GM12878 (cell line): ENCODE data around the gene MYO16. TPM values are rescaled to one million over a fixed set of nuclear protein-coding genes. Genes with fewer than 3 reads are reported as not detected.

ENCODE experiments used
- ATAC-seq: fragments of 200-7000 bp; cut with Tn5 transposase; 3 replicates; pipeline ENCODE4 v1.9.1; 2020; ENCODE audit warnings: mild to moderate bottlenecking, moderate library complexity
- BruUV-seq: library from RNA; stranded (reverse); fragments of 400-500 nt; replicated peaks from 2 replicates; lab custom pipeline; 2021; lab: Mats Ljungman, UMichigan
- CTCF ChIA-PET: fragments of 300-600 bp; sonication (Branson Sonifier 250); formaldehyde crosslinking; extraction: SDS; loops from one replicate; lab custom pipeline; 2021; ENCODE audit warnings: inconsistent platforms; lab: Yijun Ruan, JAX
- POLR2A ChIA-PET: fragments of 350-600 bp; formaldehyde crosslinking; extraction: SDS; loops from one replicate; lab custom pipeline; 2021; ENCODE audit warnings: inconsistent platforms; lab: Charles Lee
- RAD21 ChIA-PET: fragments of 300-600 bp; sonication (Branson Sonifier 250); formaldehyde crosslinking; loops from one replicate; lab custom pipeline; 2023; ENCODE audit warnings: antibody characterized with exemption; ENCODE audit not compliant: unreplicated experiment; lab: Charles Lee
- SMC1A ChIA-PET: fragments of 300-600 bp; sonication (Branson Sonifier 250); formaldehyde crosslinking; loops from one replicate; lab custom pipeline; 2023; ENCODE audit not compliant: unreplicated experiment, uncharacterized antibody; lab: Charles Lee
- DNase-seq: peaks from one replicate; pipeline ENCODE4 v3.0.0-alpha.2; 2011; ENCODE audit warnings: low read depth, low spot score
- FAIRE-seq: peaks from 3 replicates; lab custom pipeline; 2011; peaks lifted over from hg19 to GRCh38; lab: Jason Lieb, UNC
- H2AFZ ChIP-seq: 2 replicates; pipeline ENCODE4 v1.6.0; 2011; ENCODE audit warnings: low read depth, low read length, control low read depth; ENCODE audit not compliant: control insufficient read depth
- H3K27ac ChIP-seq: 2 replicates; pipeline ENCODE4 v1.5.1; 2011; ENCODE audit warnings: control low read depth; ENCODE audit not compliant: control insufficient read depth, insufficient read depth
- H3K27me3 ChIP-seq, 2 experiments: replicated peaks in 1 of 2; 2 replicates each; pipeline versions ENCODE4 v1.6.0 to v1.6.1; 2011; ENCODE audit warnings: low read length in 1 of 2; ENCODE audit not compliant: control insufficient read depth in 2 of 2, insufficient read depth in 2 of 2
- H3K36me3 ChIP-seq, 2 experiments: 2 replicates each; pipeline ENCODE4 v1.5.1; 2011; ENCODE audit warnings: low read length in 1 of 2; ENCODE audit not compliant: control insufficient read depth in 2 of 2, insufficient read depth in 2 of 2
- H3K4me1 ChIP-seq: 2 replicates; pipeline ENCODE4 v1.6.1; 2011; ENCODE audit warnings: mild to moderate bottlenecking, low read length, moderate library complexity, mixed read lengths; ENCODE audit not compliant: control insufficient read depth, insufficient read depth
- H3K4me2 ChIP-seq: 2 replicates; pipeline ENCODE4 v1.6.0; 2011; ENCODE audit warnings: control low read depth; ENCODE audit not compliant: control insufficient read depth, insufficient read depth
- H3K4me3 ChIP-seq: fragments of 200-600 bp; sonication (generic); 2 replicates; pipeline ENCODE4 v1.5.1; 2016
- H3K79me2 ChIP-seq: 2 replicates; pipeline ENCODE4 v1.6.0; 2011; ENCODE audit warnings: low read length; ENCODE audit not compliant: control insufficient read depth, insufficient read depth
- H3K9ac ChIP-seq: 2 replicates; pipeline ENCODE4 v1.8.0; 2011; ENCODE audit warnings: low read length, control low read depth, mixed read lengths; ENCODE audit not compliant: control insufficient read depth, insufficient read depth
- H3K9me3 ChIP-seq: replicated peaks from 3 replicates; pipeline ENCODE4 v1.5.1; 2011; ENCODE audit warnings: mild to moderate bottlenecking, low read length; ENCODE audit not compliant: control insufficient read depth, insufficient read depth
- H4K20me1 ChIP-seq: 2 replicates; pipeline ENCODE4 v1.6.0; 2011; ENCODE audit not compliant: control insufficient read depth, insufficient read depth
- CEBPB ChIP-seq, 2 experiments: fragments of 150-350 bp in 1 of 2; IDR thresholded peaks; 2 replicates each; pipeline ENCODE4 v1.6.1; 2012 to 2014; ENCODE audit warnings: low read depth in 2 of 2, low read length in 2 of 2, borderline replicate concordance in 1 of 2, inconsistent platforms in 1 of 2
- DPF2 ChIP-seq: fragments of 450-650 bp; IDR thresholded peaks from 2 replicates; pipeline ENCODE4 v1.6.1; 2017; ENCODE audit warnings: mild to moderate bottlenecking
- GATAD2B ChIP-seq: fragments of 450-650 bp; conservative IDR thresholded peaks from 2 replicates; pipeline ENCODE4 v1.6.1; 2017; ENCODE audit warnings: low read depth, mild to moderate bottlenecking, moderate library complexity
- IRF4 ChIP-seq: IDR thresholded peaks from 2 replicates; pipeline ENCODE4 v1.6.1; 2011; ENCODE audit warnings: low read depth, low read length
- IRF5 ChIP-seq: fragments of 450-650 bp; IDR thresholded peaks from 2 replicates; pipeline ENCODE4 v1.6.1; 2017; ENCODE audit warnings: borderline replicate concordance
- JUNB ChIP-seq: IDR thresholded peaks from 2 replicates; pipeline ENCODE4 v1.6.1; 2016; ENCODE audit warnings: antibody characterized with exemption, mild to moderate bottlenecking
- KDM1A ChIP-seq: fragments of 200-600 bp; sonication (generic); IDR thresholded peaks from 2 replicates; pipeline ENCODE4 v1.6.1; 2016; ENCODE audit warnings: borderline replicate concordance
- LARP7 ChIP-seq: fragments of 450-650 bp; IDR thresholded peaks from 2 replicates; pipeline ENCODE4 v1.6.1; 2017; ENCODE audit warnings: mild to moderate bottlenecking
- MLLT1 ChIP-seq: fragments of 450-650 bp; IDR thresholded peaks from 2 replicates; pipeline ENCODE4 v1.6.1; 2016; ENCODE audit warnings: mild to moderate bottlenecking
- NFIC ChIP-seq: IDR thresholded peaks from 2 replicates; pipeline ENCODE4 v1.6.1; 2012; ENCODE audit warnings: low read depth, mild to moderate bottlenecking, inconsistent platforms, low read length, moderate library complexity
- PAX5 ChIP-seq: IDR thresholded peaks from 2 replicates; pipeline ENCODE4 v1.6.1; 2011; ENCODE audit warnings: low read depth, low read length, borderline replicate concordance
- POLR2A ChIP-seq: IDR thresholded peaks from 2 replicates; pipeline ENCODE4 v1.6.1; 2011; ENCODE audit warnings: low read depth, mild to moderate bottlenecking, low read length
- WRNIP1 ChIP-seq: IDR thresholded peaks from 2 replicates; pipeline ENCODE4 v1.6.1; 2011; ENCODE audit warnings: low read depth, low read length, improper control_type of control experiment, borderline replicate concordance
- WGBS: methylation state at CpG from one replicate; pipeline ENCODE4 v1.1.6; 2016; ENCODE audit warnings: low lambda C conversion rate; ENCODE audit not compliant: insufficient replicate concordance, insufficient coverage; ENCODE audit errors: missing lambda C conversion rate; 5-methylcytosine and 5-hydroxymethylcytosine counted together
- in situ Hi-C: fragments of 300-500 bp; cut with MboI; formaldehyde crosslinking; loops from 9 replicates; pipeline ENCODE4 v1.14.3; 2018; ENCODE audit warnings: mixed read lengths
- intact Hi-C: fragments of 100-400 bp; cut with micrococcal nuclease; formaldehyde crosslinking; loops from one replicate; pipeline ENCODE4 v1.14.2; 2022; ENCODE audit not compliant: unreplicated experiment
- polyA plus RNA-seq, 11 experiments: library from polyadenylated mRNA; depleted of rRNA in 4 of 11; unstranded in 6 of 11; stranded (reverse) in 5 of 11; fragments of >200 nt; fragmentation: Nextera tagmentation in 4 of 11; fragmentation: Illumina TruSeq in 1 of 11; extraction: Ambion mirVana in 4 of 11; extraction: Trizol in 1 of 11; gene quantifications; 1 replicate in 1 of 11; 2 replicates in 10 of 11; pipeline versions ENCODE4 v1.2.1 to v1.2.3, GENCODE V29; 2011 to 2016; ENCODE audit warnings: inconsistent platforms in 2 of 11, missing spikeins in 2 of 11, low read depth in 1 of 11
- total RNA-seq, 4 experiments: library from RNA; depleted of rRNA in 3 of 4; stranded (reverse); fragments of >200 nt in 3 of 4; fragmentation: Illumina TruSeq in 1 of 4; extraction: Trizol in 1 of 4; gene quantifications; 2 replicates each; pipeline versions ENCODE4 v1.2.1 to v1.2.3, GENCODE V29; 2013 to 2021
- TF ChIP-seq, protein P1 (sequence below): IDR thresholded peaks from 2 replicates; pipeline ENCODE4 v1.6.1; 2011; ENCODE audit warnings: borderline replicate concordance, low read depth, mild to moderate bottlenecking, moderate library complexity, mixed read lengths, low read length; ENCODE audit not compliant: insufficient read depth; ENCODE audit errors: extremely low read length

MYO16 gene
- total and polyA plus RNA-seq, 10 of the 15 experiments (the other 5 are each of a cell fraction or from before 2014, with no cell fraction given), result under 0.01 to 1.7 (median 0.05) TPM; not detected in 4

DNA sequence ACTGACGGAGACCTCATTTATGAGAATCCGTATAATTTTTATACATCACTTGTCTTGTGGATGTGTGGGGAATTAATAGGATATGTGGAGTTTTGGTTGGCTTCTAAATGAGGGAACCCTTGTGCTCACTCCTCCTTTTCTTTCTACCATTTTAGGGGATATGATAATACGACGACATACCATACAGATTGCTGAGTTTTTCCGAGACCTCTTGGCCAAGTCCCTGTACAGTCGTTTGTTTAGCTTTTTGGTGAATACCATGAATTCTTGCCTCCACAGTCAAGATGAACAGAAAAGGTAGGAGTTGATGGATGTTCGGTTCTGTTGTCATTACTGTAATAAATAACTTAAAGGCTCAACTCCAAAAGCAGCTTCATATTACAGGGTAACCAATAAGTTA lies 335.2 kb downstream of the MYO16 start:
- POLR2A ChIA-PET, result interaction anchor here (0.7 kb wide), 1 partner anchor 100 kb away, joined by 3 read pairs; no protein-coding TSS in a partner anchor
- no peak for DNase-seq
- RAD21 ChIA-PET, result interaction anchor here (0.7 kb wide), 1 partner anchor 502 kb away, joined by 5 read pairs; no protein-coding TSS in a partner anchor
- H3K27ac ChIP-seq, result no peak overlapping the region
- H3K4me2 ChIP-seq, result no peak overlapping the region
- no peaks in the 10 kb centered on the region for H4K20me1 ChIP-seq
- intact Hi-C loops, result loop anchor here (5.0 kb wide), 1 partner anchor 1258 kb away; no protein-coding TSS in a partner anchor
- no peaks in the 10 kb centered on the region for H3K36me3 ChIP-seq
- H3K79me2 ChIP-seq, result no peaks in the 10 kb centered on the region
- H2AFZ ChIP-seq, result no peak overlapping the region
- CTCF ChIA-PET, result interaction anchor here (2.2 kb wide), 1 partner anchor 1149 kb away, joined by 4 read pairs; no protein-coding TSS in a partner anchor
- BruUV-seq, result no TSS peak
- TF ChIP-seq GATAD2B (no peak), MLLT1 (no peak), IRF5 (no peak), NFIC (no peak), IRF4 (no peak), DPF2 (no peak), WRNIP1 (no peak), POLR2A (no peak), PAX5 (no peak), LARP7 (no peak), KDM1A (no peak), CEBPB (IDR thresholded peaks at IDR 0.05; ENCODE audit: borderline replicate concordance in 1 of 2, low read depth in 2 of 2, low read length in 2 of 2) (no peak), JUNB (no peak)
- TF ChIP-seq, protein P1, sequence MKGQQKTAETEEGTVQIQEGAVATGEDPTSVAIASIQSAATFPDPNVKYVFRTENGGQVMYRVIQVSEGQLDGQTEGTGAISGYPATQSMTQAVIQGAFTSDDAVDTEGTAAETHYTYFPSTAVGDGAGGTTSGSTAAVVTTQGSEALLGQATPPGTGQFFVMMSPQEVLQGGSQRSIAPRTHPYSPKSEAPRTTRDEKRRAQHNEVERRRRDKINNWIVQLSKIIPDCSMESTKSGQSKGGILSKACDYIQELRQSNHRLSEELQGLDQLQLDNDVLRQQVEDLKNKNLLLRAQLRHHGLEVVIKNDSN, result no peak
- H3K4me3 ChIP-seq, result no peak overlapping the region
- ATAC-seq, result no peak
- 57% methylated on average over 7 of the region's 7 CpGs for WGBS
- H3K27me3 ChIP-seq, result no peaks in the 10 kb centered on the region
- no peak for FAIRE-seq
- H3K4me1 ChIP-seq, result no peaks in the 10 kb centered on the region
- in situ Hi-C loops, result loop anchor here (5.0 to 25.0 kb wide), 2 partner anchors 1148 to 1448 kb away; no protein-coding TSS in a partner anchor
- H3K9ac ChIP-seq, result no peak overlapping the region
- SMC1A ChIA-PET, result interaction anchor here (1.0 to 1.2 kb wide), 2 partner anchors 66 to 165 kb away, joined by 3 to 4 read pairs; no protein-coding TSS in a partner anchor
- no peaks in the 10 kb centered on the region for H3K9me3 ChIP-seq
